ENCODE measurements around the gene SRP14. TPM values are rescaled to one million over a fixed set of nuclear protein-coding genes. Genes with fewer than 3 reads are reported as not detected.

The SRP14 gene
- total RNA-seq, 1 experiment from 2014 or later, result 166 TPM

GRCh38 chr15:39990706-39991105 is 48.3 kb downstream of the SRP14 start:
- intact Hi-C loops (cut with micrococcal nuclease; ENCODE audit: unreplicated experiment) (no loop called here), in situ Hi-C loops (cut with HindIII; ENCODE audit: low pct_unique_long_range_greater_than_20kb, low sequenced_read_pairs) (no loop called here)
- no peak for DNase-seq (ENCODE audit: low read depth, low spot score)
- Histone ChIP-seq H3K27me3 (ENCODE audit: control insufficient read depth, insufficient read depth, low read length) (no peaks in the 10 kb centered on the region), H3K4me3 (ENCODE audit: low read depth in 2 of 2, low read length in 2 of 2) (no peak overlapping the region), H3K27ac (ENCODE audit: low read length) (no peak overlapping the region), H3K36me3 (ENCODE audit: control insufficient read depth, insufficient read depth, low read length) (peaks cover 13% of the 10 kb centered on the region; the same call in 1 of the 2 replicates), H3K9me3 (ENCODE audit: control insufficient read depth, insufficient read depth, low read depth, low read length) (no peaks in the 10 kb centered on the region), H3K4me1 (ENCODE audit: control insufficient read depth, insufficient read depth, low read length) (no peaks in the 10 kb centered on the region)
- no peak for TF ChIP-seq REST (IDR thresholded peaks at IDR 0.05; ENCODE audit: insufficient read depth in 1 of 2, low read depth in 2 of 2, low read length in 1 of 2)
- TF ChIP-seq CTCF (IDR thresholded peaks at IDR 0.05), result no peak
- TF ChIP-seq POLR2AphosphoS5 (IDR thresholded peaks at IDR 0.05; ENCODE audit: low read depth, low read length), result no peak
- no peak for TF ChIP-seq SIN3A (IDR thresholded peaks at IDR 0.05; ENCODE audit: borderline replicate concordance, insufficient read depth, low read depth, low read length)
- TF ChIP-seq TCF7L2 (IDR thresholded peaks at IDR 0.05; ENCODE audit: low read depth, low read length), result no peak
- CTCF ChIA-PET, result no interaction called here
- POLR2A ChIA-PET, result no interaction called here
- BruUV-seq (replicated peaks), result no TSS peak
- ATAC-seq, result no peak

- ChIA-PET CTCF (no interaction called here), POLR2A (interaction anchor here (0.6 kb wide), 1 partner anchor 250 kb away, joined by 3 read pairs; no protein-coding TSS in a partner anchor)
- peaks cover 13% of the 10 kb centered on the region; the same call in 1 of the 2 replicates for H3K36me3 ChIP-seq (ENCODE audit: control insufficient read depth, insufficient read depth, low read length)
- H3K9me3 ChIP-seq (ENCODE audit: control insufficient read depth, insufficient read depth, low read depth, low read length), result no peaks in the 10 kb centered on the region
- TF ChIP-seq POLR2AphosphoS5 (IDR thresholded peaks at IDR 0.05; ENCODE audit: low read depth, low read length) (no peak), SIN3A (IDR thresholded peaks at IDR 0.05; ENCODE audit: borderline replicate concordance, insufficient read depth, low read depth, low read length) (no peak), REST (IDR thresholded peaks at IDR 0.05; ENCODE audit: insufficient read depth in 1 of 2, low read depth in 2 of 2, low read length in 1 of 2) (no peak), CTCF (IDR thresholded peaks at IDR 0.05) (no peak), TCF7L2 (IDR thresholded peaks at IDR 0.05; ENCODE audit: low read depth, low read length) (no peak)
- no TSS peak for BruUV-seq (replicated peaks)
- no peak overlapping the region for H3K4me3 ChIP-seq (ENCODE audit: low read depth in 2 of 2, low read length in 2 of 2)
- ATAC-seq (no peak), DNase-seq (ENCODE audit: low read depth, low spot score) (no peak)
- H3K27me3 ChIP-seq (ENCODE audit: control insufficient read depth, insufficient read depth, low read length), result no peaks in the 10 kb centered on the region
- H3K4me1 ChIP-seq (ENCODE audit: control insufficient read depth, insufficient read depth, low read length), result no peaks in the 10 kb centered on the region
- H3K27ac ChIP-seq (ENCODE audit: low read length), result no peak overlapping the region
- intact Hi-C loops (cut with micrococcal nuclease; ENCODE audit: unreplicated experiment), result no loop called here
- in situ Hi-C loops (cut with HindIII; ENCODE audit: low pct_unique_long_range_greater_than_20kb, low sequenced_read_pairs), result no loop called here
These were observed 51.2 kb downstream of the SRP14 start for GRCh38 chr15:39987821-39988220.

Other genes with a start within 250 kb of the SRP14 start
- gene GPR176, start 118.9 kb downstream of the SRP14 start, total RNA-seq (2021; ENCODE audit: unreplicated experiment), result 12.7 TPM
- gene EIF2AK4, start 105.1 kb downstream of the SRP14 start, total RNA-seq (2021; ENCODE audit: unreplicated experiment), result 33.5 TPM
- gene BMF, start 69.7 kb upstream of the SRP14 start, total RNA-seq (2021; ENCODE audit: unreplicated experiment), result 7.8 TPM
- gene BUB1B, start 121.9 kb upstream of the SRP14 start, total RNA-seq (2021; ENCODE audit: unreplicated experiment), result 67.8 TPM
- 6.3 TPM for gene PAK6, start 199.9 kb upstream of the SRP14 start, total RNA-seq (2021; ENCODE audit: unreplicated experiment)
- gene ANKRD63, start 243.9 kb upstream of the SRP14 start, total RNA-seq (2021; ENCODE audit: unreplicated experiment), result 0.72 TPM

Measured in Panc1 (cell line).